Activated CD4-positive, CD25-positive, alpha-beta regulatory T cell (primary cell): Measurements from ENCODE around the gene CPZ.
"Not testable (repeated sequence)": the region's sequence is repeated elsewhere in the genome, so short reads cannot be mapped to it uniquely, and the experiment has no call there.

Experiments
- DNase-seq, 4 experiments: peaks; one replicate each; lab custom pipeline; 2025; lab: John Stamatoyannopoulos, UW

Gene CPZ

DNA sequence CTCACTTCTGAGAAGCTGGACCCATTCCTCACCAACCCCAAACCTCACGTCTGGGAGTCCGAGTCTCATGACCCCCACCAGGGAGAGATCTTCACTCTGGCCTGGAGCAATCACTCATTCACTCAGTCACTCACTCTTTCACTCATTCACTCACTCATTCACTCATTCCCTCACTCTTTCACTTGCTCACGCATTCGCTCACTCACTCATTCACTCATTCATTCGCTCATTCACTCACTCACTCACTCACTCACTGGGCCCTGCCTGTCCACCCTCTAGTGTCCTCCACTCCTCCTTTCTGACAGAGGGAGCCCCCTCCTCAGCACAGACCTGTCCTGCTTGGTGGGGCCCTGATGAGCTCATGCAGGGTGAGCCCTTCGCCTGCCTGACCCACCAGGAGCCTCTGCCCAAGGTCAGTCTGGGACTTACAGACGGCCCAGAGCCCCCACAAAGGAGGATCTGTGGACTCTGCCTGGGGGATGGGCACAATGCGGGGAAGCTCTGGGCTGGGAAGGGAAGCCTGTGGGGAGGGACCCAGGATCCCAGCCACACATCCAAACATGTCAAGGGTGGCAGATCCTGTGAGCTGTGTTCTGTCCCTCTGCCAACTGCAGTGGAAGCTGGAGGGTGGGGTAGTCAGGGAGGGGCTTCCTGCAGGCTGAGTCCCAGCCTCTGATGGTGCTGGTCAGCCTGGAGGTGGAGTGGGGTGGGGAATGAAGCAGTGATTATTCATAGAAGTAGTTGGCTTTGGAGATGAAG, 18.5 kb downstream of the CPZ start:
- no peak for DNase-seq

GRCh38 chr4:8612646-8613045, 20.1 kb downstream of the CPZ start:
- DNase-seq: no peak

DNA sequence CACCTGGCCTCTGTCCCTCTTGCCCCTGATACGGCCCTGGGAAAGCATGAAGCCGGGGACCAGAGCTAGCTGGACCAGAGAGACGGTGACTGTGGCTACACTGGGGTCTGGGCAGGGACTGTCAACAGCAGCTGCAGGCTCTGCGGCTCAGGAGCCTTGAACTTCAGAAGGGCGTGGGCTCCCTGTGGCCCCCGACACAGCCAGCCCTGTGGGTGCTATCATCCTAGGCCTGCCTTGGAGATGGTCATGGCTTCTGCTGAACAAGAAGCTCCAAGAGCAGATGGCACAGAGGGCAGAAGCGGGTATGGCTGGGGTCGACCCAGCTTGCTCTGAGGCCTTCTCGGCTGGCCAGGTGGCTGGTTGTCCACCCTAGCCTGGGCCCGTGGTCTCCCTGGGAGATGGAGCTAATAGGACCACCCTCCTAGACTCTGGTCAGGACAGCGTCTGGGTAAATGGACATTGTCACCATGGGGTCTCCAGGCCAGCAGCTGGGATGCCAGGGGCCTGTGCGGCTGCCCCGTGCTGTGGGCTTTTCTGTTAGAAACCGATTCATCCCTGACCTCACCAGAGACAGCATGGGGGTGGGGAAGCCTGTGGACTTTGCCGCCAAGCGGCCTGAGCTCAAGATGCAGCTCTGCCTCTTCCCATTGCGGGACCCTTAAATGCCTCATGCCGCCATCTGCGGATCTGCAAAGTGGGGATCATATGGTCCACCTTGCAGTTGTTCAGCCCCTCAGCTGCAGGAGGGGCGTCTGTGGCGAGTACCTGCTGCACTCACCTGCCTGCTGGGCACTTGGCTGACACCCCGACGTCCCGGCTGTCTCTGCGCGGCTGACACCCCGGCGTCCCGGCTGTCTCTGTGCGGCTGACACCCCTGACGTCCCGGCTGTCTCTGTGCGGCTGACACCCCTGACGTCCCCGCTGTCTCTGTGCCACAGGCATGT, 21.1 kb downstream of the CPZ start:
- no peak for DNase-seq

- DNase-seq: no peak
These were observed 22.0 kb downstream of the CPZ start for GRCh38 chr4:8614365-8615193.

- DNase-seq: no peak
These were observed 22.8 kb downstream of the CPZ start for GRCh38 chr4:8615366-8615765.

DNA sequence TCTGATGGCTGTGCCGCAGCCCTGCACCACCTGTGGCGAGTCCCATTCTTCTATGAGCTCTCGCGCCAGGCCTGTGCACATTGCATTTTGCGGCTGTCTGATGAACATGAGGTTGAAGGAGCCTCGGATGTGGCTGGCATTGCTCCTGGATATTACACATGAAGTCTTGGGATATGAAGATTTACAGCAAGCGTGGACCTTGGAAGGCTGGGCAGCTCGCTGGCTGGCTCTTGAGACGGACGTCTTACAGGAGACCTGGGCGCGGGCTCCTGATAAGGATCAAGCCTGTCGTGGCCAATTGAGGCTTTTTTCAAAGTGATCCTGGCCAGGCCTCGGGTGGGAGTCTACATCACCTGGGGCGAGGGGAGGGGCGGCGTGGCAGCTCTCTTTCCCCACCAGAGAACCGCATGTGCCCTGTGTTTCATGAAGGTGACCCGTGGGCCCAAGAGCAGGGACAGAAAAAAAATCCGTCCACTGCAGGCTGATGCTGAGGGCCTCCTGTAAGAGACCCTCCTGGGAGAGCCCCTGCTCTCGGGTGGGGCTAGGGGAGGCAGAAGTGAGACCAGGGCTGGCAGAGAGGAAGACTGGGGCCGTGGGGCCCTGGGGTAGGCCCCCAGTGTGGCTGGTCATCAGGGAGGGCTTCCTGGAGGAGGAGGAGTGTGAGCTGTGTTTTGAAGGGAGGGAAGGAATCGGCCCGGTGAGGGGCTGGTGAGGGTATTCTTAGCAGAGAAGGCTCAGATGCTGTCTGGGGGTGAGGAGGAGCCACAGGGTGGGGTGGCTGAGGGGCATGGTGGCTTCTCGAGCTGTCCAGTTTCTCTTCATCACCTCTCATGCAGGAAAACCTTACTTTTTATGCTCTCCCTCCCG, 23.6 kb downstream of the CPZ start:
- no peak for DNase-seq

- no peak for DNase-seq
These were observed 24.3 kb downstream of the CPZ start for GRCh38 chr4:8616831-8617230.

GRCh38 chr4:8617486-8618040, 25.0 kb downstream of the CPZ start:
- DNase-seq: no peak

- DNase-seq: no peak
These were observed 25.9 kb downstream of the CPZ start for GRCh38 chr4:8618421-8618820.

DNA sequence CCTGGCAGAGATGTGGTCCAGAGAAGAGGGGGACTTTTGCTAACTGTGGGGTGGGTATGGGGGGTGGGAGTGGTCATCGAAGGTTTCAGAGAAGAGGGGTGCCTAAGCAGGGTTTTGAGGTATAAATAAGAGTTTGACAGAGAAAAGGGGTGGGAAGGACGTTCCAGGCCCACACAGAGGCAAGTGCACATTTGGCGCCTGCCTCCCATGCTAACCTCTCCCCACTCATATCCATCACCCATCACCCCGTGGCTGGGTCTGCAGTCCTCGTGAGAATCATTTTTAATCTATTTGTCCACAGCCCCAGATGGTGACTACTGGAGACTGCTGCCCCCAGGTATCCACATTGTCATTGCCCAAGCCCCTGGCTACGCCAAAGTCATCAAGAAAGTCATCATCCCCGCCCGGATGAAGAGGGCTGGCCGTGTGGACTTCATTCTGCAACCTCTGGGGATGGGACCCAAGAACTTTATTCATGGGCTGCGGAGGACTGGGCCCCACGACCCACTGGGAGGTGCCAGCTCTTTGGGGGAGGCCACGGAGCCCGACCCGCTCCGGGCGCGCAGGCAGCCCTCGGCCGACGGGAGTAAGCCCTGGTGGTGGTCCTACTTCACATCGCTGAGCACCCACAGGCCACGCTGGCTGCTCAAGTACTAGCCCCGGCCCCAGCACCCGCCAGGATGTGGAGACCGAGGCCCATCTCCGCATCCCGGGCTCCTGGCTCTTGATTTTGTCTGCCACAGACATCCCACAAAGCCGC, 26.6 kb downstream of the CPZ start:
- DNase-seq: no peak

DNA sequence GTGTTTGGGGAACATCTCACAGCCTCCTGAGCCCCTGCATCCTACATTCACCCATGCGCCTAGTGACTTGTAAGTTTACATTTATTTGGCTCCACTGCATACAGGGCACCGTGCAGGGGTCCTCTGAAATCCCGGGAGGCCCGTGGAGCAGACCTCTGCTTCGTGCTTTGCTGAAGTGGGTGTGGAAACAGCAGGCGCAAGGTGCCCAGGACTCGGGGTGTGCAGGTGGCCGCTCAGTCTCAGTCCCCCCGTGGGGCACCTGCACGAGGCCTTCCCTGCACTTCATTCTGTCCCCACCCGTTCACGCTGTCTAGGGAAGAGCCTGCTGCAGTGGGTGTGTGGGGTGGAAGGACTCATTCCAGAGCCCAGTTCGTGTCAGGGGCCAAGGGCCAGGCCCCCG, 28.6 kb downstream of the CPZ start:
- DNase-seq: not testable (repeated sequence)

DNA sequence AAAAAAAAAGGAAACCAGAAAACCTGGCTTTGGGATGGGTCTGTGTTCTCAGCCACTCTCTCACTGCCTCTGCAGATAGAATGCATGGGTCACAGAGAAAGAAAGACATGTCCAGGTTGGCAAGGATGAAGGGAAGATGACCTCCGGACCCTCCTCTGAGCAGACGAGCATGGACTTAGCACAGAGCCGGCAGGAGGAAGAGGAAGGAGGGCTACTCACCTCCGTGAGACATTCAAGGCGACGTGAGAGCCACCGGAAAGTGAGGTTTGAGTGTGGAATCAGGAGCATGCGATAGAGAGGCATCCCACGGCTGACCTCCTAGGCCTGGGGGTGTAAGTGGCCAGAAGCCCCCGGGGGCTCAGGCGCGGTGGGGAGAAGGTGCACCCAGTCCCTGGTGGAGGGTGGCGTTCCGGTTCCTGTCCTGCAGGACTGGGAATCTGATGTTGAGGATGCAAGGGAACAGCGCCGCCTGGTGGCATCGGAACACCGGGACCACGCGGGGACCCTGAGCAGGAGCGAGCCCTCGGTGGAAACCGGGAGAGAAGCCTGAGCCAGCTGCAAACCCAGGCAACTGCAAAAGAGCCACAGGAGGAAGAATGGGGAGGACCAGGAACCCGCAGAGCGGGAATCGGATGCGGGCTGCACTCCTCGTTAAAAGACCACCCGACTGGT, 32.2 kb downstream of the CPZ start:
- DNase-seq: not testable (repeated sequence)

DNA sequence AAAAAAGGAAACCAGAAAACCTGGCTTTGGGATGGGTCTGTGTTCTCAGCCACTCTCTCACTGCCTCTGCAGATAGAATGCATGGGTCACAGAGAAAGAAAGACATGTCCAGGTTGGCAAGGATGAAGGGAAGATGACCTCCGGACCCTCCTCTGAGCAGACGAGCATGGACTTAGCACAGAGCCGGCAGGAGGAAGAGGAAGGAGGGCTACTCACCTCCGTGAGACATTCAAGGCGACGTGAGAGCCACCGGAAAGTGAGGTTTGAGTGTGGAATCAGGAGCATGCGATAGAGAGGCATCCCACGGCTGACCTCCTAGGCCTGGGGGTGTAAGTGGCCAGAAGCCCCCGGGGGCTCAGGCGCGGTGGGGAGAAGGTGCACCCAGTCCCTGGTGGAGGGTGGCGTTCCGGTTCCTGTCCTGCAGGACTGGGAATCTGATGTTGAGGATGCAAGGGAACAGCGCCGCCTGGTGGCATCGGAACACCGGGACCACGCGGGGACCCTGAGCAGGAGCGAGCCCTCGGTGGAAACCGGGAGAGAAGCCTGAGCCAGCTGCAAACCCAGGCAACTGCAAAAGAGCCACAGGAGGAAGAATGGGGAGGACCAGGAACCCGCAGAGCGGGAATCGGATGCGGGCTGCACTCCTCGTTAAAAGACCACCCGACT, 37.8 kb downstream of the CPZ start:
- DNase-seq: not testable (repeated sequence)

- DNase-seq: not testable (repeated sequence)
These were observed 39.3 kb downstream of the CPZ start for GRCh38 chr4:8631896-8632295.

- not testable (repeated sequence) for DNase-seq
These were observed 42.2 kb downstream of the CPZ start for GRCh38 chr4:8634773-8635172.

DNA sequence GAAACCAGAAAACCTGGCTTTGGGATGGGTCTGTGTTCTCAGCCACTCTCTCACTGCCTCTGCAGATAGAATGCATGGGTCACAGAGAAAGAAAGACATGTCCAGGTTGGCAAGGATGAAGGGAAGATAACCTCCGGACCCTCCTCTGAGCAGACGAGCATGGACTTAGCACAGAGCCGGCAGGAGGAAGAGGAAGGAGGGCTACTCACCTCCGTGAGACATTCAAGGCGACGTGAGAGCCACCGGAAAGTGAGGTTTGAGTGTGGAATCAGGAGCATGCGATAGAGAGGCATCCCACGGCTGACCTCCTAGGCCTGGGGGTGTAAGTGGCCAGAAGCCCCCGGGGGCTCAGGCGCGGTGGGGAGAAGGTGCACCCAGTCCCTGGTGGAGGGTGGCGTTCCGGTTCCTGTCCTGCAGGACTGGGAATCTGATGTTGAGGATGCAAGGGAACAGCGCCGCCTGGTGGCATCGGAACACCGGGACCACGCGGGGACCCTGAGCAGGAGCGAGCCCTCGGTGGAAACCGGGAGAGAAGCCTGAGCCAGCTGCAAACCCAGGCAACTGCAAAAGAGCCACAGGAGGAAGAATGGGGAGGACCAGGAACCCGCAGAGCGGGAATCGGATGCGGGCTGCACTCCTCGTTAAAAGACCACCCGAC, 43.5 kb downstream of the CPZ start:
- not testable (repeated sequence) for DNase-seq

DNA sequence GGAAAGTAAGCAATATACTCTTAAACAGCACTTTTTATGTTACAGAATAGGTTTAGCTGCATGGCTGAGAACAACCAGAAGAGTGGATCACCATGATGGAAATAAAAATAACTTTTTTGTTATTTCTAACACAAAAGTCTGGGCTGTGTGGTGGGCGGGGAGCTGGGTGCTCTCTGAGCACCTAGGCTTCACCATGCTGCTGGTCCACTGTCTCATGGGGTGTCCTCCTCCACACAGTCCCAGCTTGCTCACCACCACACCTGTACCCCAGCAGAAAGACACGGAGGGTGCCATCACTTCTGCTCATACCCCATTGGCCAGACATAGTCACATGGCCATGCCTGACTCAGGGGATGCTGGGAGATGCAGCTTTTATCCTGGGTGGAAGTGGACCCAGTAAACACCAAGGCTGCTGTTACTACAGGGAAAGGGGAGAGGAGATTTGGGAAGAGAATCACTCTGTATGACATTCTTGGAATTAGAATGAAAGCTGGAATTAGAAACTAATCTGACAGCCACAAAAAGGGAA, 45.0 kb downstream of the CPZ start:
- no peak for DNase-seq

DNA sequence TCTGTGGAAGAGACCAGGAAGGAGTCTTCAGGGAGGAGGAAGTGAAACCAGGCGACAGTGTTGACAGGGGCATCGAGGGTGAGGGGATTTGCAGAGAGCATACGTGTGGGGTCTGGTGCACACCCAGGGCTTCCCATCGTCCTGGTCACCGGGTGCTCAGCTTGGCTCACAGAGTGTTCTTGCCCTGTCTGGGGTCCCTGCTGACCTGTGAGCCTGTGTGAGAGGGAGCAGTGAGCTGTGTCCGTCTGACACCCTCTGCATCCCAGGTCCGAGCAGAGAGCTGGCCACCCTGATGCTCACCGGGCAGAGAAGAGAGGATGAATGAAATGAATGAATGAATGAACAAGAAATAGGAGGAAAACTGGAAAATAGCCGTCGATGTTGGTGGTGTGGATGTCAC, 46.5 kb downstream of the CPZ start:
- DNase-seq: no peak
